NCI-H1092 (cell line): ENCODE data around the gene LOC128125822.

Experiments
- DNase-seq: peaks from one replicate; lab custom pipeline; 2025; lab: John Stamatoyannopoulos, UW

The LOC128125822 gene

GRCh38 chr6:63556369-63556768, 15.9 kb upstream of the LOC128125822 start:
- no peak for DNase-seq

- no peak for DNase-seq
These were observed 14.0 kb upstream of the LOC128125822 start for GRCh38 chr6:63558278-63558677.

- DNase-seq, result no peak
These were observed 11.4 kb upstream of the LOC128125822 start for GRCh38 chr6:63560801-63561287.

- no peak for DNase-seq
These were observed 11.0 kb upstream of the LOC128125822 start for GRCh38 chr6:63561288-63561687.

GRCh38 chr6:63563235-63563634, 9.0 kb upstream of the LOC128125822 start:
- DNase-seq, result no peak

GRCh38 chr6:63565058-63565726, 7.1 kb upstream of the LOC128125822 start:
- DNase-seq, result no peak

- DNase-seq, result no peak
These were observed 6.3 kb upstream of the LOC128125822 start for GRCh38 chr6:63565727-63566596.

- DNase-seq, result no peak
These were observed 4.3 kb upstream of the LOC128125822 start for GRCh38 chr6:63567966-63568365.

- DNase-seq, result no peak
These were observed 778 bp upstream of the LOC128125822 start for GRCh38 chr6:63571361-63572043.

GRCh38 chr6:63572747-63573075, 431 bp downstream of the LOC128125822 start:
- no peak for DNase-seq

- DNase-seq, result no peak
These were observed 1.0 kb downstream of the LOC128125822 start for GRCh38 chr6:63573076-63573898.

GRCh38 chr6:63573899-63574553, 1.7 kb downstream of the LOC128125822 start:
- no peak for DNase-seq

- DNase-seq, result no peak
These were observed 2.2 kb downstream of the LOC128125822 start for GRCh38 chr6:63574554-63574900.

GRCh38 chr6:63576147-63576772, 4.0 kb downstream of the LOC128125822 start:
- DNase-seq, result no peak

- no peak for DNase-seq
These were observed 4.9 kb downstream of the LOC128125822 start for GRCh38 chr6:63576985-63577712.

GRCh38 chr6:63578757-63579156, 6.5 kb downstream of the LOC128125822 start:
- no peak for DNase-seq

- DNase-seq, result no peak
These were observed 7.8 kb downstream of the LOC128125822 start for GRCh38 chr6:63579937-63580703.

- no peak for DNase-seq
These were observed 8.4 kb downstream of the LOC128125822 start for GRCh38 chr6:63580704-63580961.

- no peak for DNase-seq
These were observed 9.2 kb downstream of the LOC128125822 start for GRCh38 chr6:63581355-63582013.
